HG03442 (cell line): ENCODE results near the gene CFAP161.

ENCODE experiments used
- ATAC-seq: cut with Tn5 transposase; IDR thresholded peaks from one replicate; pipeline ENCODE4 v1.9.1; 2021; ENCODE audit warnings: mild to moderate bottlenecking, moderate library complexity; ENCODE audit not compliant: unreplicated experiment

The CFAP161 gene

GRCh38 chr15:81182031-81182755, 48.1 kb downstream of the CFAP161 start:
- ATAC-seq: no peak

GRCh38 chr15:81182756-81183438, 48.8 kb downstream of the CFAP161 start:
- ATAC-seq: no peak

GRCh38 chr15:81183439-81183775, 49.3 kb downstream of the CFAP161 start:
- ATAC-seq: no peak

GRCh38 chr15:81184188-81184587, 50.1 kb downstream of the CFAP161 start:
- no peak for ATAC-seq

- ATAC-seq: no peak
These were observed 51.7 kb downstream of the CFAP161 start for GRCh38 chr15:81185631-81186295.

GRCh38 chr15:81188354-81188753, 54.3 kb downstream of the CFAP161 start:
- ATAC-seq: no peak

- ATAC-seq: no peak
These were observed 55.7 kb downstream of the CFAP161 start for GRCh38 chr15:81189583-81190283.

- no peak for ATAC-seq
These were observed 56.9 kb downstream of the CFAP161 start for GRCh38 chr15:81190922-81191507.

GRCh38 chr15:81191701-81192100, 57.6 kb downstream of the CFAP161 start:
- no peak for ATAC-seq

GRCh38 chr15:81194723-81195122, 60.7 kb downstream of the CFAP161 start:
- no peak for ATAC-seq

GRCh38 chr15:81195339-81195864, 61.3 kb downstream of the CFAP161 start:
- ATAC-seq: no peak

- no peak for ATAC-seq
These were observed 62.6 kb downstream of the CFAP161 start, which contains the start of gene IL16 for GRCh38 chr15:81196576-81197254. TSS of gene IL16 (plus strand) at chr15:81196879. CDS start at chr15:81225400, 28,521 bp downstream.

- no peak for ATAC-seq
These were observed 63.2 kb downstream of the CFAP161 start for GRCh38 chr15:81197255-81197630.

GRCh38 chr15:81197688-81198281, 63.7 kb downstream of the CFAP161 start:
- ATAC-seq: no peak
